ENCODE data around the gene FBXW12. TPM values are rescaled to one million over a fixed set of nuclear protein-coding genes. Genes with fewer than 3 reads are reported as not detected.

Gene FBXW12
- total RNA-seq, 1 experiment from 2014 or later, result 2.0 TPM

GRCh38 chr3:48343432-48343831, 28.6 kb upstream of the FBXW12 start:
- DNase-seq (ENCODE audit: low spot score), result no peak
- H3K4me1 Mint-ChIP-seq, result no peaks in the 10 kb centered on the region
- no peaks in the 10 kb centered on the region for H3K9me3 Mint-ChIP-seq
- no peak for TF ChIP-seq MXD4 (CRISPR knock-in tag; IDR thresholded peaks at IDR 0.05; ENCODE audit: borderline replicate concordance)
- ChIA-PET POLR2A (no interaction called here), CTCF (interaction anchor here (0.7 kb wide), 1 partner anchor 93 kb away, joined by 4 read pairs; no protein-coding TSS in a partner anchor)
- H3K27ac Mint-ChIP-seq, result no peak overlapping the region
- no peaks in the 10 kb centered on the region for H3K36me3 Mint-ChIP-seq
- ATAC-seq, result no peak
- H3K4me3 Mint-ChIP-seq, result no peak overlapping the region
- peaks cover 30% of the 10 kb centered on the region for H3K27me3 Mint-ChIP-seq (ENCODE audit: low read depth)

DNA sequence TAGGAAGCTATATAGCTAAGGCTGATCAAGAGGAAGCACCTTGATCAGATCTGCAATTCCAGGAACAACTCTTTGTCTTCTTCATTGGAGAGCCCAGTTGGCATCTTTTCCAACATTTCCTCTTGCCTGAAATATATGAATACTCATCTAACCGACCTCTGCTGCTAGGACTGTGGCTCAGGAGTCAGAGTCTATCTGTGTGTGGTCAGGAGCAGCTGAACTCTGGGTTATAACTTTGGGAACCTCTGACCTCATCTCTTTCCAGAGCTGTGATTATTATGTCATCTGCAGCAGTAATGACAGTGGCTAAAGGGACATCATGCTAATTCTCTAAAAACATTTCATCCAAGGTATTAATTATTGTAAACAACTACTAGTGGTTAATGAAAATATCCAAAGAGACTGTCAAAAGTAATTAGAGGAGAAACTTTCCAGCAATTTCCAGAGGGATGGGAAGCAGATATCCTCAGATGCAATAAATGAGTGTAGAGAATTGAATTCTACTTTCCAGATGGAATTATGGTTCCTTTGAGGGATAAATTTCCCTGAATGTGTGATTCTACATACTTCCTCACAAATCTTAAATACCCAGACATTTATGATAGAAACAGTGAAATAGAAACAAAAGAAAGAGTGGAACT, 27.0 kb upstream of the FBXW12 start:
- no peak overlapping the region for H3K27ac Mint-ChIP-seq
- H3K27me3 Mint-ChIP-seq (ENCODE audit: low read depth), result peaks cover 28% of the 10 kb centered on the region
- H3K4me3 Mint-ChIP-seq, result no peak overlapping the region
- POLR2A ChIA-PET, result no interaction called here
- no peaks in the 10 kb centered on the region for H3K36me3 Mint-ChIP-seq
- H3K9me3 Mint-ChIP-seq, result no peaks in the 10 kb centered on the region
- CTCF ChIA-PET, result interaction anchor here (1.2 kb wide), 1 partner anchor 91 kb away, joined by 6 read pairs; no protein-coding TSS in a partner anchor
- no peak for ATAC-seq
- no peak for DNase-seq (ENCODE audit: low spot score)
- H3K4me1 Mint-ChIP-seq, result no peaks in the 10 kb centered on the region
- TF ChIP-seq FOXP4 (CRISPR knock-in tag; IDR thresholded peaks at IDR 0.05) (no peak), ZNF396 (CRISPR knock-in tag; IDR thresholded peaks at IDR 0.05; ENCODE audit: borderline replicate concordance) (no peak)
- TF ChIP-seq, protein P1, sequence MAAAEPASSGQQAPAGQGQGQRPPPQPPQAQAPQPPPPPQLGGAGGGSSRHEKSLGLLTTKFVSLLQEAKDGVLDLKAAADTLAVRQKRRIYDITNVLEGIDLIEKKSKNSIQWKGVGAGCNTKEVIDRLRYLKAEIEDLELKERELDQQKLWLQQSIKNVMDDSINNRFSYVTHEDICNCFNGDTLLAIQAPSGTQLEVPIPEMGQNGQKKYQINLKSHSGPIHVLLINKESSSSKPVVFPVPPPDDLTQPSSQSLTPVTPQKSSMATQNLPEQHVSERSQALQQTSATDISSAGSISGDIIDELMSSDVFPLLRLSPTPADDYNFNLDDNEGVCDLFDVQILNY (CRISPR knock-in tag; IDR thresholded peaks at IDR 0.05), result no peak
- TF ChIP-seq, protein P2, sequence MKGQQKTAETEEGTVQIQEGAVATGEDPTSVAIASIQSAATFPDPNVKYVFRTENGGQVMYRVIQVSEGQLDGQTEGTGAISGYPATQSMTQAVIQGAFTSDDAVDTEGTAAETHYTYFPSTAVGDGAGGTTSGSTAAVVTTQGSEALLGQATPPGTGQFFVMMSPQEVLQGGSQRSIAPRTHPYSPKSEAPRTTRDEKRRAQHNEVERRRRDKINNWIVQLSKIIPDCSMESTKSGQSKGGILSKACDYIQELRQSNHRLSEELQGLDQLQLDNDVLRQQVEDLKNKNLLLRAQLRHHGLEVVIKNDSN (CRISPR knock-in tag; IDR thresholded peaks at IDR 0.05), result no peak
- TF ChIP-seq, protein P3, sequence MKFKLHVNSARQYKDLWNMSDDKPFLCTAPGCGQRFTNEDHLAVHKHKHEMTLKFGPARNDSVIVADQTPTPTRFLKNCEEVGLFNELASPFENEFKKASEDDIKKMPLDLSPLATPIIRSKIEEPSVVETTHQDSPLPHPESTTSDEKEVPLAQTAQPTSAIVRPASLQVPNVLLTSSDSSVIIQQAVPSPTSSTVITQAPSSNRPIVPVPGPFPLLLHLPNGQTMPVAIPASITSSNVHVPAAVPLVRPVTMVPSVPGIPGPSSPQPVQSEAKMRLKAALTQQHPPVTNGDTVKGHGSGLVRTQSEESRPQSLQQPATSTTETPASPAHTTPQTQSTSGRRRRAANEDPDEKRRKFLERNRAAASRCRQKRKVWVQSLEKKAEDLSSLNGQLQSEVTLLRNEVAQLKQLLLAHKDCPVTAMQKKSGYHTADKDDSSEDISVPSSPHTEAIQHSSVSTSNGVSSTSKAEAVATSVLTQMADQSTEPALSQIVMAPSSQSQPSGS (CRISPR knock-in tag; IDR thresholded peaks at IDR 0.05; ENCODE audit: borderline replicate concordance, low read depth), result no peak

DNA sequence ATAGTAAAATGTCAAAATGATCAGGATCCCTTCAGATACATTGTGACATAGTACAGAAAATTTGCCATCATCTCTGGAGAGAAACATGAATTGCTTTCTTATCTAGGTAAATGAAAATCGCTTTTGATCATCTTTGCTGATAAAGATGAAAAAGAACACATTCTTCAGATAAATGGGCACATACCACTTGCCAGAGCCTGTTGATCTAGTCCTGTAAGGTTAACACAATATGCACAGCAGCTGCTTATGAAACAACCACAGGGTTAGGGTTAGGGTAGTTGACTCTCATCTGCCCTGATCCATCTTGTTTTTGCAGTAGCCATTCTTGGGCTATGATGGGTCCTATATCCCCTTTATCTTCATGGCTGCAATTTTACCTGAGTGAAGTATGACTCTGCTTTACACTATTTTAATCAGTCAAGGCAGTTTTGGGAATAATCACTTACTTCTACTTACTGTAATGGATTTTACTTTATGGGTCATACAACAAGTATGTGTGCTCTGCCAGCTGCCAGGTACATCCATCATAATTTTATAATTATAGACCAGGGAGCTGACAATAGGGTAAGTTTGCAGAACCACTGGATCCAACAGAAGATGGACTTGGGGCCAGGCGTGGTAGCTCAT, 26.0 kb upstream of the FBXW12 start:
- TF ChIP-seq RORB (CRISPR knock-in tag; IDR thresholded peaks at IDR 0.05) (no peak), ZNF396 (CRISPR knock-in tag; IDR thresholded peaks at IDR 0.05; ENCODE audit: borderline replicate concordance) (no peak), OVOL2 (CRISPR knock-in tag; IDR thresholded peaks at IDR 0.05; ENCODE audit: borderline replicate concordance) (no peak), PRRX2 (CRISPR knock-in tag; IDR thresholded peaks at IDR 0.05) (no peak), CBFB (CRISPR knock-in tag; IDR thresholded peaks at IDR 0.05; ENCODE audit: low read depth) (no peak), ZNF317 (CRISPR knock-in tag; IDR thresholded peaks at IDR 0.05; ENCODE audit: borderline replicate concordance, low read depth) (no peak), SP1 (CRISPR knock-in tag; conservative IDR thresholded peaks at IDR 0.05) (no peak), KAT7 (CRISPR knock-in tag; IDR thresholded peaks at IDR 0.05; ENCODE audit: borderline replicate concordance) (no peak), SMAD4 (CRISPR knock-in tag; IDR thresholded peaks at IDR 0.05) (no peak), FOXK1 (CRISPR knock-in tag; IDR thresholded peaks at IDR 0.05) (no peak), E2F1 (CRISPR knock-in tag; IDR thresholded peaks at IDR 0.05) (no peak), NFATC4 (CRISPR knock-in tag; IDR thresholded peaks at IDR 0.05) (no peak), ZNF232 (CRISPR knock-in tag; IDR thresholded peaks at IDR 0.05) (no peak), TCF7 (CRISPR knock-in tag; IDR thresholded peaks at IDR 0.05; ENCODE audit: low read depth) (no peak), GTF2I (CRISPR knock-in tag; conservative IDR thresholded peaks at IDR 0.05) (no peak), FOXJ3 (CRISPR knock-in tag; IDR thresholded peaks at IDR 0.05; ENCODE audit: borderline replicate concordance) (no peak), ATF3 (CRISPR knock-in tag; conservative IDR thresholded peaks at IDR 0.05) (no peak)
- TF ChIP-seq, protein P4, sequence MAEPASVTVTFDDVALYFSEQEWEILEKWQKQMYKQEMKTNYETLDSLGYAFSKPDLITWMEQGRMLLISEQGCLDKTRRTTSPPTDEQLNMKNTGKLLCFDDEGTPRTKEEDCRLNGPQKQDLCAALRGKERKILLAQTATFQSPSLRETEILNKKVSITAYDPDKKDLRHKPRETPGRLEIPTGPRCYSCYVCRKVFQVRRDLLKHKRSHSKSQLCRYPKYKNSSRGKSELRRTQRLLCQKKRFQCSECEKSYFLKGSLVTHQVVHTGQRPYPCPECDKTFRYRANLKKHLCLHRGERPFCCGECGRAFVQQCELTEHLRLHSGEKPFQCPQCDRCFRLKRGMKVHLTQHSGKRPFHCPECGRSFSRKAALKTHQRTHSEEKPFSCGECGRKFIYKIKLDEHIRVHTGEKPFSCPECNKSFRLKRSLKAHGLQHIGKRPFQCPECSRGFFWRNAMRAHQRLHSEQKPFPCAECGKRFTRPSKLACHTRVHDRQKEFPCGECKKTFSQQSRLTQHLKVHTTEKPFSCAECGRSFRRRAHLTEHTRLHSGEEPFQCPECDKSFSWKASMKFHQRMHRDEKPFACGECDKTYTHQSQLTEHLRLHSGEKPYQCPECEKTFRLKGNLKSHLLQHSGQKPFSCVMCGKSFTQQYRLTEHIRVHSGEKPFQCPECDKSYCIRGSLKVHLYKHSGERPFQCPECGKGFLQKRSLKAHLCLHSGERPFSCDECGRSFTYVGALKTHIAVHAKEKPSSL (CRISPR knock-in tag; conservative IDR thresholded peaks at IDR 0.05), result no peak
- ATAC-seq (no peak), DNase-seq (ENCODE audit: low spot score) (no peak)
- POLR2A ChIA-PET, result no interaction called here
- H3K9me3 Mint-ChIP-seq, result no peaks in the 10 kb centered on the region
- no peak overlapping the region for H3K4me3 Mint-ChIP-seq
- H3K27ac Mint-ChIP-seq, result no peak overlapping the region
- no peaks in the 10 kb centered on the region for H3K4me1 Mint-ChIP-seq
- no peaks in the 10 kb centered on the region for H3K36me3 Mint-ChIP-seq
- peaks cover 33% of the 10 kb centered on the region for H3K27me3 Mint-ChIP-seq (ENCODE audit: low read depth)
- CTCF ChIA-PET, result interaction anchor here (0.6 to 2.6 kb wide), 4 partner anchors 55 to 642 kb away, joined by 4 to 11 read pairs (median 6); no protein-coding TSS in a partner anchor
